ENCODE measurements around the gene CDK5RAP2.

CDK5RAP2 gene

GRCh38 chr9:120418315-120418714 lies 161.7 kb downstream of the CDK5RAP2 start:
- Histone ChIP-seq H3K36me3 (ENCODE audit: insufficient read depth, low read length) (peaks cover 3% of the 10 kb centered on the region; the same call in 1 of the 2 replicates), H3K9me3 (ENCODE audit: low read depth, low read length) (no peaks in the 10 kb centered on the region), H3K9ac (ENCODE audit: insufficient read length) (no peak overlapping the region), H3K27ac (no peak overlapping the region), H3K4me3 (no peak overlapping the region)
- no peak for DNase-seq (ENCODE audit: low read depth, low spot score)
- no peak for TF ChIP-seq POLR2AphosphoS5 (IDR thresholded peaks at IDR 0.05; ENCODE audit: borderline replicate concordance, low read depth, low read length)
- TF ChIP-seq FOXP2 (optimal IDR thresholded peaks at IDR 0.05; ENCODE audit: control extremely low read depth, extremely low read length, insufficient read depth): no peak

- H3K9ac ChIP-seq (ENCODE audit: insufficient read length): no peak overlapping the region
- no peaks in the 10 kb centered on the region for H3K9me3 ChIP-seq (ENCODE audit: low read depth, low read length)
- no peak overlapping the region for H3K27ac ChIP-seq
- no peak for TF ChIP-seq EZH2 (IDR thresholded peaks at IDR 0.05)
- TF ChIP-seq POLR2AphosphoS5 (IDR thresholded peaks at IDR 0.05; ENCODE audit: borderline replicate concordance, low read depth, low read length): no peak
- TF ChIP-seq FOXP2 (optimal IDR thresholded peaks at IDR 0.05; ENCODE audit: control extremely low read depth, extremely low read length, insufficient read depth): no peak
- no peak for DNase-seq (ENCODE audit: low read depth, low spot score)
- H3K36me3 ChIP-seq (ENCODE audit: insufficient read depth, low read length): peaks cover 3% of the 10 kb centered on the region; the same call in 1 of the 2 replicates
- H3K4me3 ChIP-seq: no peak overlapping the region
Measured at GRCh38 chr9:120416781-120417427, 163.1 kb downstream of the CDK5RAP2 start.

GRCh38 chr9:120413121-120414048 lies 166.6 kb downstream of the CDK5RAP2 start:
- Histone ChIP-seq H3K9me3 (ENCODE audit: low read depth, low read length) (no peaks in the 10 kb centered on the region), H3K27ac (no peak overlapping the region), H3K9ac (ENCODE audit: insufficient read length) (no peak overlapping the region), H3K36me3 (ENCODE audit: insufficient read depth, low read length) (peaks cover 3% of the 10 kb centered on the region; the same call in 1 of the 2 replicates), H3K4me3 (no peak overlapping the region)
- no peak for DNase-seq (ENCODE audit: low read depth, low spot score)
- TF ChIP-seq FOXP2 (optimal IDR thresholded peaks at IDR 0.05; ENCODE audit: control extremely low read depth, extremely low read length, insufficient read depth): no peak

- no peak for TF ChIP-seq POLR2AphosphoS5 (IDR thresholded peaks at IDR 0.05; ENCODE audit: borderline replicate concordance, low read depth, low read length)
- no peak for TF ChIP-seq EZH2 (IDR thresholded peaks at IDR 0.05)
- TF ChIP-seq FOXP2 (optimal IDR thresholded peaks at IDR 0.05; ENCODE audit: control extremely low read depth, extremely low read length, insufficient read depth): no peak
- Histone ChIP-seq H3K9me3 (ENCODE audit: low read depth, low read length) (no peaks in the 10 kb centered on the region), H3K27ac (no peak overlapping the region), H3K4me3 (no peak overlapping the region), H3K36me3 (ENCODE audit: insufficient read depth, low read length) (peaks cover 3% of the 10 kb centered on the region; the same call in 1 of the 2 replicates), H3K9ac (ENCODE audit: insufficient read length) (no peak overlapping the region)
- DNase-seq (ENCODE audit: low read depth, low spot score): no peak
Measured at GRCh38 chr9:120412425-120412951, 167.5 kb downstream of the CDK5RAP2 start.

GRCh38 chr9:120411862-120412424 lies 168.0 kb downstream of the CDK5RAP2 start:
- no peak for TF ChIP-seq EZH2 (IDR thresholded peaks at IDR 0.05)
- no peak for TF ChIP-seq POLR2AphosphoS5 (IDR thresholded peaks at IDR 0.05; ENCODE audit: borderline replicate concordance, low read depth, low read length)
- TF ChIP-seq FOXP2 (optimal IDR thresholded peaks at IDR 0.05; ENCODE audit: control extremely low read depth, extremely low read length, insufficient read depth): no peak
- Histone ChIP-seq H3K9me3 (ENCODE audit: low read depth, low read length) (no peaks in the 10 kb centered on the region), H3K9ac (ENCODE audit: insufficient read length) (no peak overlapping the region), H3K4me3 (no peak overlapping the region), H3K27ac (no peak overlapping the region), H3K36me3 (ENCODE audit: insufficient read depth, low read length) (peaks cover 3% of the 10 kb centered on the region; the same call in 1 of the 2 replicates)
- DNase-seq (ENCODE audit: low read depth, low spot score): no peak

GRCh38 chr9:120410925-120411501 lies 169.0 kb downstream of the CDK5RAP2 start:
- TF ChIP-seq FOXP2 (optimal IDR thresholded peaks at IDR 0.05; ENCODE audit: control extremely low read depth, extremely low read length, insufficient read depth): no peak
- TF ChIP-seq EZH2 (IDR thresholded peaks at IDR 0.05): no peak
- no peak for TF ChIP-seq POLR2AphosphoS5 (IDR thresholded peaks at IDR 0.05; ENCODE audit: borderline replicate concordance, low read depth, low read length)
- Histone ChIP-seq H3K9me3 (ENCODE audit: low read depth, low read length) (no peaks in the 10 kb centered on the region), H3K27ac (no peak overlapping the region), H3K4me3 (no peak overlapping the region), H3K9ac (ENCODE audit: insufficient read length) (no peak overlapping the region), H3K36me3 (ENCODE audit: insufficient read depth, low read length) (peaks cover 5% of the 10 kb centered on the region; the same call in 1 of the 2 replicates)
- no peak for DNase-seq (ENCODE audit: low read depth, low spot score)

GRCh38 chr9:120408680-120409258 lies 171.2 kb downstream of the CDK5RAP2 start:
- Histone ChIP-seq H3K4me3 (no peak overlapping the region), H3K9me3 (ENCODE audit: low read depth, low read length) (no peaks in the 10 kb centered on the region), H3K36me3 (ENCODE audit: insufficient read depth, low read length) (peaks cover 6% of the 10 kb centered on the region; the same call in 1 of the 2 replicates), H3K27ac (no peak overlapping the region), H3K9ac (ENCODE audit: insufficient read length) (no peak overlapping the region)
- TF ChIP-seq EZH2 (IDR thresholded peaks at IDR 0.05) (no peak), FOXP2 (optimal IDR thresholded peaks at IDR 0.05; ENCODE audit: control extremely low read depth, extremely low read length, insufficient read depth) (no peak), POLR2AphosphoS5 (IDR thresholded peaks at IDR 0.05; ENCODE audit: borderline replicate concordance, low read depth, low read length) (no peak)
- DNase-seq (ENCODE audit: low read depth, low spot score): no peak
